Fibroblast of lung (primary cell): ENCODE results near the gene NXPH1. TPM values are rescaled to one million over a fixed set of nuclear protein-coding genes. Genes with fewer than 3 reads are reported as not detected.

Source experiments
- DNase-seq, 2 donors: peaks; one replicate each; pipeline versions ENCODE4 v3.0.0 to v3.0.0-alpha.2; 2010; ENCODE audit warnings: low read depth in 2 of 2
- H2AFZ ChIP-seq: 2 replicates; pipeline ENCODE4 v1.5.1; 2012; ENCODE audit warnings: low read length, control low read depth, inconsistent platforms
- H3K27ac ChIP-seq: 2 replicates; pipeline ENCODE4 v1.5.1; 2011; ENCODE audit warnings: low read length, control low read depth; ENCODE audit not compliant: insufficient read depth
- H3K27me3 ChIP-seq: 2 replicates; pipeline ENCODE4 v1.5.1; 2011; ENCODE audit warnings: mild to moderate bottlenecking, low read length; ENCODE audit not compliant: control insufficient read depth, insufficient read depth
- H3K36me3 ChIP-seq: 2 replicates; pipeline ENCODE4 v1.5.1; 2011; ENCODE audit warnings: low read length; ENCODE audit not compliant: control insufficient read depth, insufficient read depth
- H3K4me1 ChIP-seq: 2 replicates; pipeline ENCODE4 v1.5.1; 2011; ENCODE audit warnings: low read length; ENCODE audit not compliant: control insufficient read depth, insufficient read depth; ENCODE audit errors: extremely low read depth
- H3K4me2 ChIP-seq: 2 replicates; pipeline ENCODE4 v1.5.1; 2011; ENCODE audit warnings: low read length, control low read depth; ENCODE audit not compliant: insufficient read depth; ENCODE audit errors: extremely low read depth
- H3K4me3 ChIP-seq, 4 experiments: fragments of 200-600 bp in 1 of 4; sonication (generic) in 1 of 4; replicated peaks in 1 of 4; 2 replicates each; pipeline ENCODE4 v1.5.1; 2011 to 2016; ENCODE audit warnings: low read length in 4 of 4, low read depth in 3 of 4, mild to moderate bottlenecking in 3 of 4, control low read depth in 2 of 4, inconsistent platforms in 1 of 4, mixed read lengths in 1 of 4; ENCODE audit not compliant: insufficient read depth in 1 of 4; ENCODE audit errors: control extremely low read depth in 1 of 4
- H3K79me2 ChIP-seq: 2 replicates; pipeline ENCODE4 v1.5.1; 2012; ENCODE audit warnings: mild to moderate bottlenecking, low read length, inconsistent platforms; ENCODE audit not compliant: control insufficient read depth, insufficient read depth
- H3K9ac ChIP-seq: 2 replicates; pipeline ENCODE4 v1.5.1; 2011; ENCODE audit warnings: mild to moderate bottlenecking, low read length, control low read depth; ENCODE audit not compliant: insufficient read depth
- H3K9me3 ChIP-seq: 2 replicates; pipeline ENCODE4 v1.5.1; 2012; ENCODE audit warnings: low read depth, low read length; ENCODE audit not compliant: control insufficient read depth, insufficient read depth
- H4K20me1 ChIP-seq: 2 replicates; pipeline ENCODE4 v1.5.1; 2011; ENCODE audit warnings: low read length; ENCODE audit not compliant: control insufficient read depth, insufficient read depth; ENCODE audit errors: extremely low read depth
- CTCF ChIP-seq, 2 donors: IDR thresholded peaks in 1 of 2; conservative IDR thresholded peaks in 1 of 2; 1 replicate in 1 of 2; 2 replicates in 1 of 2; pipeline ENCODE4 v1.5.1; 2011 to 2012; ENCODE audit warnings: low read length in 2 of 2, control low read depth in 1 of 2, inconsistent platforms in 1 of 2, low read depth in 1 of 2, mild to moderate bottlenecking in 1 of 2
- EZH2 ChIP-seq: IDR thresholded peaks from 2 replicates; pipeline ENCODE4 v1.5.1; 2012; ENCODE audit warnings: low read length, control low read depth, mild to moderate bottlenecking; ENCODE audit errors: missing control alignments
- polyA plus RNA-seq, 2 donors: library from polyadenylated mRNA; depleted of rRNA in 1 of 2; stranded (reverse) in 1 of 2; unstranded in 1 of 2; fragments of >200 nt; gene quantifications; 2 replicates each; pipeline ENCODE4 v1.2.1, GENCODE V29; 2011 to 2012; ENCODE audit warnings: missing spikeins in 1 of 2
- total RNA-seq: library from RNA; depleted of rRNA; stranded (reverse); fragments of >200 nt; gene quantifications from 2 replicates; pipeline ENCODE4 v1.2.1, GENCODE V29; 2014

NXPH1 gene
- total and polyA plus RNA-seq, 2 donors (not counting 1 experiment from before 2014, with no cell fraction given): not detected

DNA sequence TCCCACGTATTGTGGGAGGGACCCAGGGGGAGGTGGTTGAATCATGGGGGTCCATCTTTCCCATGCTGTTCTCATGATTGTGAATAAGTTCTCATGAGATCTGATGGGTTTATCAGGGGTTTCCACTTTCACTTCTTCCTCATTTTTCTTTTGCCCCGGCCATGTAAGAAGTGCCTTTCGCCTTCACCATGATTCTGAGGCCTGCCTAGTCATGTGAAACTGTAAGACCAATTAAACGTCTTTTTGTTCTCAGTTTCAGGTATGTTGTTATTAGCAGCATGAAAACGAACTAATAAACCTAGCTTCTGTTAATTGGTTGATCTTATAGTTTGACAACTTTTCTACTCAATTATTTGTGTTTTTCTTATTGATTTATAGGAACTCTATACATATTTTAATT, 206.3 kb downstream of the NXPH1 start:
- no peak for TF ChIP-seq EZH2
- TF ChIP-seq CTCF (conservative IDR thresholded peaks at IDR 0.05 in 1 of 2, IDR thresholded peaks at IDR 0.05 in 1 of 2; ENCODE audit: low read depth in 1 of 2, low read length in 2 of 2): no peak
- H3K36me3 ChIP-seq: no peaks in the 10 kb centered on the region
- DNase-seq: no peak
- H3K27me3 ChIP-seq: no peaks in the 10 kb centered on the region
- H3K27ac ChIP-seq: no peak overlapping the region
- H2AFZ ChIP-seq: no peak overlapping the region
- H3K79me2 ChIP-seq: no peaks in the 10 kb centered on the region
- H3K4me1 ChIP-seq: no peaks in the 10 kb centered on the region
- H4K20me1 ChIP-seq: no peaks in the 10 kb centered on the region
- H3K9me3 ChIP-seq: no peaks in the 10 kb centered on the region
- H3K4me2 ChIP-seq: no peak overlapping the region
- H3K4me3 ChIP-seq: no peak overlapping the region
- H3K9ac ChIP-seq: no peak overlapping the region

GRCh38 chr7:8640671-8641070, 207.3 kb downstream of the NXPH1 start:
- Histone ChIP-seq H3K27ac (no peak overlapping the region), H3K9ac (no peak overlapping the region), H3K4me2 (no peak overlapping the region)

More at GRCh38 chr7:8640671-8641070, 207.3 kb downstream of the NXPH1 start:
- Histone ChIP-seq H2AFZ (no peak overlapping the region), H3K4me1 (no peaks in the 10 kb centered on the region), H3K4me3 (no peak overlapping the region), H3K27me3 (no peaks in the 10 kb centered on the region), H3K9me3 (no peaks in the 10 kb centered on the region), H3K79me2 (no peaks in the 10 kb centered on the region), H3K36me3 (no peaks in the 10 kb centered on the region), H4K20me1 (no peaks in the 10 kb centered on the region)
- TF ChIP-seq CTCF (conservative IDR thresholded peaks at IDR 0.05 in 1 of 2, IDR thresholded peaks at IDR 0.05 in 1 of 2; ENCODE audit: low read depth in 1 of 2, low read length in 2 of 2): no peak
- no peak for TF ChIP-seq EZH2
- no peak for DNase-seq
